T-cell (primary cell): Measurements from ENCODE around the gene ACP6. TPM values are rescaled to one million over a fixed set of nuclear protein-coding genes. Genes with fewer than 3 reads are reported as not detected.

Source experiments
- ATAC-seq, 4 experiments: fragments of 200-7000 bp in 3 of 4; fragments of 150-1000 bp in 1 of 4; cut with Tn5 transposase; replicated peaks in 1 of 4; 1 replicate in 3 of 4; 2 replicates in 1 of 4; pipeline ENCODE4 v1.10.0; 2021; ENCODE audit warnings: moderate library complexity in 3 of 4, mild to moderate bottlenecking in 2 of 4, moderate number of reproducible peaks in 1 of 4
- CTCF ChIA-PET, 2 donors: fragments of 300-600 bp; sonication (Branson Sonifier 250); formaldehyde crosslinking; loops; one replicate each; lab custom pipeline; 2022; ENCODE audit warnings: antibody characterized with exemption in 2 of 2; lab: Charles Lee
- POLR2A ChIA-PET, 2 donors: fragments of 300-600 bp; sonication (Branson Sonifier 250); formaldehyde crosslinking; loops; one replicate each; lab custom pipeline; 2022; ENCODE audit warnings: antibody characterized with exemption in 2 of 2; lab: Charles Lee
- DNase-seq, 35 experiments: peaks; one replicate each; pipeline versions ENCODE4 v3.0.0 to v3.0.0-alpha.2; 2013 to 2023
- H3K27ac ChIP-seq: one replicate; pipeline ENCODE4 v1.5.1; 2013; ENCODE audit warnings: low read length
- H3K27me3 ChIP-seq, 2 experiments: replicated peaks in 1 of 2; 1 replicate in 1 of 2; 2 replicates in 1 of 2; pipeline versions ENCODE4 v1.6.1 to v1.7.0; 2013; ENCODE audit warnings: low read length in 1 of 2, mixed read lengths in 1 of 2; ENCODE audit not compliant: control insufficient read depth in 2 of 2, insufficient read depth in 2 of 2; ENCODE audit errors: extremely low read depth in 1 of 2
- H3K36me3 ChIP-seq, 2 donors: 1 replicate in 1 of 2; 2 replicates in 1 of 2; pipeline versions ENCODE4 v1.6.1 to v1.7.0; 2013; ENCODE audit warnings: low read length in 1 of 2; ENCODE audit not compliant: control insufficient read depth in 2 of 2, insufficient read depth in 1 of 2; ENCODE audit errors: extremely low read depth in 1 of 2
- H3K4me1 ChIP-seq, 2 experiments: 1 replicate in 1 of 2; 2 replicates in 1 of 2; pipeline versions ENCODE4 v1.6.1 to v1.7.0; 2013; ENCODE audit warnings: low read length in 2 of 2, mixed read lengths in 1 of 2; ENCODE audit not compliant: insufficient read depth in 2 of 2, control insufficient read depth in 1 of 2; ENCODE audit errors: extremely low read depth in 1 of 2
- H3K4me3 ChIP-seq, 2 donors: 1 replicate in 1 of 2; 2 replicates in 1 of 2; pipeline versions ENCODE4 v1.5.1 to v1.7.0; 2013; ENCODE audit warnings: mild to moderate bottlenecking in 2 of 2, low read length in 1 of 2, moderate library complexity in 1 of 2; ENCODE audit not compliant: control insufficient read depth in 1 of 2; ENCODE audit errors: extremely low read depth in 1 of 2
- H3K9me3 ChIP-seq: 2 replicates; pipeline ENCODE4 v1.7.0; 2013
- H3K27ac Mint-ChIP-seq, 2 donors: one replicate each; pipeline ENCODE4 v1.8.0; 2020 to 2021; ENCODE audit warnings: mild to moderate bottlenecking in 2 of 2, mixed read lengths in 2 of 2
- H3K27me3 Mint-ChIP-seq, 2 donors: one replicate each; pipeline ENCODE4 v1.8.0; 2021 to 2022; ENCODE audit warnings: mixed read lengths in 2 of 2
- H3K36me3 Mint-ChIP-seq: one replicate; pipeline ENCODE4 v1.8.0; 2021; ENCODE audit warnings: mixed read lengths
- H3K4me1 Mint-ChIP-seq, 3 donors: one replicate each; pipeline ENCODE4 v1.8.0; 2020 to 2022; ENCODE audit warnings: mixed read lengths in 3 of 3, mild to moderate bottlenecking in 1 of 3
- H3K4me3 Mint-ChIP-seq, 3 donors: one replicate each; pipeline ENCODE4 v1.8.0; 2020 to 2022; ENCODE audit warnings: mild to moderate bottlenecking in 3 of 3, mixed read lengths in 3 of 3, moderate library complexity in 3 of 3
- H3K9me3 Mint-ChIP-seq, 3 donors: one replicate each; pipeline ENCODE4 v1.8.0; 2020 to 2022; ENCODE audit warnings: mixed read lengths in 3 of 3
- WGBS: methylation state at CpG from one replicate; pipeline ENCODE4 v1.1.5; 2013; ENCODE audit warnings: missing lambda C conversion rate; ENCODE audit not compliant: insufficient coverage; 5-methylcytosine and 5-hydroxymethylcytosine counted together
- total RNA-seq, 35 experiments: library from RNA in 6 of 35; stranded (reverse) in 6 of 35; fragments of 120-200 nt in 1 of 35; gene quantifications; one replicate each; pipeline versions ENCODE4 v1.2.1 to v1.2.4 and lab custom pipeline; 2013 to 2026

The ACP6 gene
- total RNA-seq, 5 donors from 2014 or later (not counting 1 experiment from before 2014, with no cell fraction given), result 10.0 to 21.5 (median 19.4) TPM

- peaks cover 12 to 14% of the 10 kb centered on the region in 2 experiments for H3K4me1 ChIP-seq
- Mint-ChIP-seq H3K36me3 (peaks cover 33% of the 10 kb centered on the region), H3K27me3 (no peaks in the 10 kb centered on the region), H3K4me1 (peaks cover 21 to 27% (median 24%) of the 10 kb centered on the region in 3 donors), H3K4me3 (no peak overlapping the region), H3K9me3 (no peaks in the 10 kb centered on the region), H3K27ac (no peak overlapping the region)
- ChIA-PET CTCF (no interaction called here), POLR2A (interaction anchor here in 1 of 2 donors (0.7 kb wide), 1 partner anchor 59 kb away, joined by 3 read pairs; no protein-coding TSS in a partner anchor)
- ATAC-seq, result no peak
- H3K36me3 ChIP-seq, result peaks cover 2 to 13% of the 10 kb centered on the region in 2 donors
- H3K4me3 ChIP-seq, result no peak overlapping the region
- no peak overlapping the region for H3K27ac ChIP-seq
- WGBS, result 96% methylated on average over 2 of the region's 3 CpGs
- peaks cover 0 to 5% of the 10 kb centered on the region in 2 experiments for H3K27me3 ChIP-seq
- no peak for DNase-seq
- H3K9me3 ChIP-seq, result no peaks in the 10 kb centered on the region
Measured at GRCh38 chr1:147603986-147604385, 66.3 kb downstream of the ACP6 start.

GRCh38 chr1:147600119-147601111, 69.9 kb downstream of the ACP6 start:
- CTCF ChIA-PET, result interaction anchor here in 1 of 2 donors (0.9 to 2.2 kb wide), 4 partner anchors 20 to 85 kb away, joined by 4 to 28 read pairs (median 4); partner anchors contain the start of gene BCL9
- Mint-ChIP-seq H3K4me3 (peak overlapping the region; percentile 83 to 94 (median 83)), H3K4me1 (peaks cover 28 to 34% (median 34%) of the 10 kb centered on the region in 3 donors), H3K27ac (peak overlapping the region; percentile 43 to 81), H3K27me3 (no peaks in the 10 kb centered on the region), H3K36me3 (peaks cover 10% of the 10 kb centered on the region), H3K9me3 (no peaks in the 10 kb centered on the region)
- peak in 1 of 35 experiments; percentile 23 for DNase-seq
- H3K4me3 ChIP-seq, result peak overlapping the region; percentile 47 to 87
- 4% methylated on average over 21 of the region's 42 CpGs for WGBS
- H3K27ac ChIP-seq, result no peak overlapping the region
- POLR2A ChIA-PET, result interaction anchor here in 1 of 2 donors (1.0 kb wide), 1 partner anchor 49 kb away, joined by 3 read pairs; no protein-coding TSS in a partner anchor
- no peaks in the 10 kb centered on the region for H3K36me3 ChIP-seq
- peaks cover 12 to 20% of the 10 kb centered on the region in 2 experiments for H3K4me1 ChIP-seq
- no peak for ATAC-seq
- peaks cover 0 to 10% of the 10 kb centered on the region in 2 experiments for H3K27me3 ChIP-seq
- no peaks in the 10 kb centered on the region for H3K9me3 ChIP-seq

GRCh38 chr1:147599362-147600118, 70.8 kb downstream of the ACP6 start:
- ChIA-PET CTCF (interaction anchor here (0.6 to 2.2 kb wide), 6 partner anchors 19 to 130 kb away, joined by 3 to 28 read pairs (median 4); partner anchors contain the start of gene BCL9 (in 1 of the 2)), POLR2A (interaction anchor here (0.6 to 1.0 kb wide), 5 partner anchors 35 to 68 kb away, joined by 3 to 11 read pairs (median 3); no protein-coding TSS in a partner anchor)
- Histone ChIP-seq H3K4me1 (peaks cover 12 to 20% of the 10 kb centered on the region in 2 experiments), H3K27ac (peak overlapping the region; percentile 58), H3K4me3 (peak overlapping the region; percentile 82 to 87), H3K36me3 (no peaks in the 10 kb centered on the region), H3K9me3 (no peaks in the 10 kb centered on the region), H3K27me3 (peaks cover 0 to 10% of the 10 kb centered on the region in 2 experiments)
- peaks cover 1% of the 10 kb centered on the region for H3K36me3 Mint-ChIP-seq
- no peaks in the 10 kb centered on the region for H3K9me3 Mint-ChIP-seq
- ATAC-seq (peak; percentile 81 to 87 (median 84)), DNase-seq (peak; percentile 89 to 98 (median 96))
- H3K27ac Mint-ChIP-seq, result peak overlapping the region; percentile 44 to 76
- H3K4me3 Mint-ChIP-seq, result peak overlapping the region; percentile 84 to 94 (median 87)
- H3K27me3 Mint-ChIP-seq, result no peaks in the 10 kb centered on the region
- peaks cover 28 to 34% (median 34%) of the 10 kb centered on the region in 3 donors for H3K4me1 Mint-ChIP-seq
- WGBS, result under 1% methylated on average over 56 of the region's 80 CpGs

GRCh38 chr1:147598621-147599361, 71.5 kb downstream of the ACP6 start:
- ChIA-PET POLR2A (interaction anchor here (0.6 to 1.0 kb wide), 5 partner anchors 35 to 67 kb away, joined by 3 to 11 read pairs (median 3); no protein-coding TSS in a partner anchor), CTCF (interaction anchor here (0.6 to 2.2 kb wide), 5 partner anchors 19 to 130 kb away, joined by 3 to 28 read pairs (median 4); partner anchors contain the start of gene BCL9 (in 1 of the 2))
- Histone ChIP-seq H3K36me3 (no peaks in the 10 kb centered on the region), H3K9me3 (no peaks in the 10 kb centered on the region), H3K4me1 (peaks cover 12 to 20% of the 10 kb centered on the region in 2 experiments), H3K4me3 (peak overlapping the region; percentile 82 to 87), H3K27me3 (peaks cover 0 to 10% of the 10 kb centered on the region in 2 experiments), H3K27ac (peak overlapping the region; percentile 58)
- Mint-ChIP-seq H3K4me3 (peak overlapping the region; percentile 84 to 94 (median 87)), H3K9me3 (no peaks in the 10 kb centered on the region), H3K36me3 (no peaks in the 10 kb centered on the region), H3K27me3 (no peaks in the 10 kb centered on the region), H3K27ac (peak overlapping the region; percentile 44 to 76), H3K4me1 (peaks cover 28 to 34% (median 34%) of the 10 kb centered on the region in 3 donors)
- peak in 24 of 35 experiments; percentile 7 to 50 (median 22) for DNase-seq
- ATAC-seq, result peak in 3 of 4 experiments; percentile 1 to 7 (median 3)
- 15% methylated on average over 27 of the region's 30 CpGs for WGBS

DNA sequence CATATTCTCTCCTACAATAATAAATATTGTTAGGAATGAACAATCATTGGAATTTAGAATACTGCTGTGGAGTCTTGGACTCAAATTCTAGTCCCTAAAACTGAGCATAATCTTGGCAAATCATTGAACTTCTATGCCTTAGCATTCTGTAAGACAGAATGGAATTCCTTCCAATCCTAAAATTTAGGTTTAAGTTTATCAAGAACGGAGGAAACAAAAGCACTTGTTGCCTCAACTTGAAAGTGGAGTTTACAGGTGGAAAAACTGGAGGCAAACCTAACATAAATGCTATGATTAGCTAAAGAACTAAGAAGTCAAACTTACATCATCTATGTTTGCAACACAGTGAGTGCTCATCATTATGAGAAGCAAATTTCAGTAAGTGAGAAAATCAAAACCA, 73.3 kb downstream of the ACP6 start:
- Histone ChIP-seq H3K4me1 (peaks cover 12 to 20% of the 10 kb centered on the region in 2 experiments), H3K36me3 (no peaks in the 10 kb centered on the region), H3K4me3 (no peak overlapping the region), H3K27me3 (peaks cover 0 to 10% of the 10 kb centered on the region in 2 experiments), H3K9me3 (no peaks in the 10 kb centered on the region), H3K27ac (no peak overlapping the region)
- Mint-ChIP-seq H3K27me3 (peaks cover 0 to 3% of the 10 kb centered on the region in 2 donors), H3K36me3 (no peaks in the 10 kb centered on the region), H3K9me3 (no peaks in the 10 kb centered on the region), H3K27ac (no peak overlapping the region), H3K4me3 (no peak overlapping the region), H3K4me1 (peaks cover 20 to 23% (median 21%) of the 10 kb centered on the region in 3 donors)
- no CpG with 5 or more reads among the region's 1 CpG for WGBS
- ChIA-PET CTCF (no interaction called here), POLR2A (interaction anchor here in 1 of 2 donors (1.1 kb wide), 1 partner anchor 52 kb away, joined by 4 read pairs; no protein-coding TSS in a partner anchor)
- DNase-seq, result no peak
- no peak for ATAC-seq
